Astrocyte of the cerebellum (primary cell): ENCODE data around the gene IKZF1.

Experiments
- DNase-seq: peaks from one replicate; pipeline ENCODE4 v3.0.0-alpha.2; 2011; ENCODE audit warnings: low read depth
- H3K4me3 ChIP-seq: 2 replicates; pipeline ENCODE4 v1.5.1; 2011; ENCODE audit warnings: mild to moderate bottlenecking, low read depth, low read length, moderate library complexity
- CTCF ChIP-seq: IDR thresholded peaks from 2 replicates; pipeline ENCODE4 v1.5.1; 2012; ENCODE audit warnings: low read length, low read depth, moderate library complexity, mild to moderate bottlenecking; ENCODE audit errors: missing control alignments
- in situ Hi-C: cut with HindIII; loops from 2 replicates; pipeline ENCODE4 v1.10.0; 2017; ENCODE audit warnings: low sequenced_read_pairs

IKZF1 gene

GRCh38 chr7:50273301-50273700 lies 31.2 kb upstream of the IKZF1 start:
- H3K4me3 ChIP-seq: no peak overlapping the region
- TF ChIP-seq CTCF: no peak
- DNase-seq: no peak
- in situ Hi-C loops: no loop called here

GRCh38 chr7:50273870-50274269 lies 30.6 kb upstream of the IKZF1 start:
- no peak for DNase-seq
- in situ Hi-C loops: no loop called here
- no peak for TF ChIP-seq CTCF

GRCh38 chr7:50274361-50274760 lies 30.2 kb upstream of the IKZF1 start:
- TF ChIP-seq CTCF: no peak
- no peak overlapping the region for H3K4me3 ChIP-seq

More at GRCh38 chr7:50273870-50274269, 30.6 kb upstream of the IKZF1 start:
- H3K4me3 ChIP-seq: no peak overlapping the region

GRCh38 chr7:50275430-50275829 lies 29.1 kb upstream of the IKZF1 start:
- H3K4me3 ChIP-seq: no peak overlapping the region
- no peak for TF ChIP-seq CTCF
- DNase-seq: no peak
- in situ Hi-C loops: no loop called here

More at GRCh38 chr7:50274361-50274760, 30.2 kb upstream of the IKZF1 start:
- no peak for DNase-seq
- in situ Hi-C loops: no loop called here

- TF ChIP-seq CTCF: no peak
- H3K4me3 ChIP-seq: no peak overlapping the region
- no peak for DNase-seq
- in situ Hi-C loops: no loop called here
These were observed 28.0 kb upstream of the IKZF1 start for GRCh38 chr7:50276483-50276882.

GRCh38 chr7:50278120-50278519 lies 26.4 kb upstream of the IKZF1 start:
- H3K4me3 ChIP-seq: no peak overlapping the region
- DNase-seq: no peak
- in situ Hi-C loops: no loop called here
- no peak for TF ChIP-seq CTCF
